Natural killer cell (primary cell): ENCODE results near the gene FTO. TPM values are rescaled to one million over a fixed set of nuclear protein-coding genes. Genes with fewer than 3 reads are reported as not detected.

Experiments used
- ATAC-seq, 3 donors: fragments of 150-1000 bp in 2 of 3; fragments of 200-7000 bp in 1 of 3; cut with Tn5 transposase; 1 replicate in 1 of 3; 2 replicates in 2 of 3; pipeline ENCODE4 v1.10.0; 2021; ENCODE audit warnings: mild to moderate bottlenecking in 2 of 3, moderate library complexity in 2 of 3
- DNase-seq, 2 donors: peaks; one replicate each; pipeline versions ENCODE4 v3.0.0 to v3.0.0-alpha.2; 2013 to 2021; ENCODE audit warnings: mixed read lengths in 1 of 2
- H3K27ac ChIP-seq: one replicate; pipeline ENCODE4 v1.5.1; 2013; ENCODE audit warnings: mild to moderate bottlenecking, low read length
- H3K27me3 ChIP-seq: one replicate; pipeline ENCODE4 v1.6.1; 2013; ENCODE audit warnings: low read length; ENCODE audit not compliant: control insufficient read depth, insufficient read depth
- H3K36me3 ChIP-seq: one replicate; pipeline ENCODE4 v1.6.1; 2013; ENCODE audit warnings: low read length; ENCODE audit not compliant: control insufficient read depth, insufficient read depth
- H3K4me1 ChIP-seq: one replicate; pipeline ENCODE4 v1.6.1; 2013; ENCODE audit warnings: low read length; ENCODE audit not compliant: control insufficient read depth, insufficient read depth
- H3K4me3 ChIP-seq: one replicate; pipeline ENCODE4 v1.5.1; 2013; ENCODE audit warnings: low read length
- H3K9me3 ChIP-seq: one replicate; pipeline ENCODE4 v1.6.1; 2013; ENCODE audit warnings: low read length; ENCODE audit not compliant: control insufficient read depth, insufficient read depth
- H3K27ac Mint-ChIP-seq, 2 donors: one replicate each; pipeline ENCODE4 v1.8.0; 2022; ENCODE audit warnings: mild to moderate bottlenecking in 2 of 2, mixed read lengths in 2 of 2, moderate library complexity in 1 of 2
- H3K27me3 Mint-ChIP-seq, 2 donors: one replicate each; pipeline ENCODE4 v1.8.0; 2022; ENCODE audit warnings: low read depth in 2 of 2, mixed read lengths in 2 of 2
- H3K36me3 Mint-ChIP-seq: one replicate; pipeline ENCODE4 v1.8.0; 2022; ENCODE audit warnings: mixed read lengths
- H3K4me1 Mint-ChIP-seq, 2 donors: one replicate each; pipeline ENCODE4 v1.8.0; 2022; ENCODE audit warnings: mixed read lengths in 2 of 2
- H3K4me3 Mint-ChIP-seq: one replicate; pipeline ENCODE4 v1.8.0; 2022; ENCODE audit warnings: mild to moderate bottlenecking, moderate library complexity, mixed read lengths
- H3K9me3 Mint-ChIP-seq, 2 donors: one replicate each; pipeline ENCODE4 v1.8.0; 2022; ENCODE audit warnings: mixed read lengths in 2 of 2
- CTCF ChIP-seq: fragments of 200-600 bp; IDR thresholded peaks from one replicate; pipeline ENCODE4 v1.8.0; 2022; ENCODE audit warnings: antibody characterized with exemption
- WGBS: methylation state at CpG from one replicate; pipeline ENCODE4 v1.1.7; 2013; ENCODE audit warnings: missing lambda C conversion rate; ENCODE audit not compliant: insufficient coverage; 5-methylcytosine and 5-hydroxymethylcytosine counted together
- intact Hi-C: fragments of 100-400 bp; cut with micrococcal nuclease; formaldehyde crosslinking; loops from one replicate; pipeline ENCODE4 v1.14.2; 2022
- total RNA-seq, 4 donors: library from RNA; stranded (reverse); fragments of 120-200 nt in 1 of 4; gene quantifications; one replicate each; pipeline versions ENCODE4 v1.2.3 to v1.2.4, GENCODE V29; 2013 to 2022

FTO gene
- total RNA-seq, 3 donors from 2014 or later (not counting 1 experiment from before 2014, with no cell fraction given), result 55.4 to 70.5 (median 55.4) TPM

- H3K27ac ChIP-seq, result no peak overlapping the region
- no peaks in the 10 kb centered on the region for H3K27me3 ChIP-seq
- intact Hi-C loops, result no loop called here
- no peaks in the 10 kb centered on the region for H3K9me3 ChIP-seq
- no peaks in the 10 kb centered on the region for H3K4me1 Mint-ChIP-seq
- DNase-seq, result no peak
- ATAC-seq, result no peak
- no peaks in the 10 kb centered on the region for H3K36me3 Mint-ChIP-seq
- no peak overlapping the region for H3K27ac Mint-ChIP-seq
- H3K9me3 Mint-ChIP-seq, result no peaks in the 10 kb centered on the region
- no peaks in the 10 kb centered on the region for H3K4me1 ChIP-seq
- H3K4me3 Mint-ChIP-seq, result no peak overlapping the region
- 93% methylated on average over 2 of the region's 2 CpGs for WGBS
- no peaks in the 10 kb centered on the region for H3K36me3 ChIP-seq
- no peaks in the 10 kb centered on the region for H3K27me3 Mint-ChIP-seq
- H3K4me3 ChIP-seq, result no peak overlapping the region
- TF ChIP-seq CTCF, result no peak
Measured at GRCh38 chr16:53944025-53944424, 240.1 kb downstream of the FTO start.

GRCh38 chr16:53945996-53946395, 242.0 kb downstream of the FTO start:
- peaks cover 0 to 7% of the 10 kb centered on the region in 2 donors for H3K4me1 Mint-ChIP-seq
- 73% methylated on average over 2 of the region's 2 CpGs for WGBS
- no peaks in the 10 kb centered on the region for H3K27me3 ChIP-seq
- DNase-seq (peak in 1 of 2 donors; percentile 31), ATAC-seq (peak in 1 of 3 donors; percentile 48)
- H3K4me3 Mint-ChIP-seq, result no peak overlapping the region
- no peaks in the 10 kb centered on the region for H3K9me3 ChIP-seq
- no peaks in the 10 kb centered on the region for H3K27me3 Mint-ChIP-seq
- intact Hi-C loops, result no loop called here
- H3K9me3 Mint-ChIP-seq, result no peaks in the 10 kb centered on the region
- H3K4me1 ChIP-seq, result no peaks in the 10 kb centered on the region
- TF ChIP-seq CTCF, result peak; percentile 43
- no peak overlapping the region for H3K27ac Mint-ChIP-seq
- no peaks in the 10 kb centered on the region for H3K36me3 Mint-ChIP-seq
- H3K27ac ChIP-seq, result no peak overlapping the region
- H3K36me3 ChIP-seq, result no peaks in the 10 kb centered on the region
- H3K4me3 ChIP-seq, result no peak overlapping the region

- no peak overlapping the region for H3K4me3 ChIP-seq
- Mint-ChIP-seq H3K4me1 (peaks cover 1 to 7% of the 10 kb centered on the region in 2 donors), H3K36me3 (no peaks in the 10 kb centered on the region), H3K4me3 (no peak overlapping the region), H3K9me3 (no peaks in the 10 kb centered on the region), H3K27me3 (no peaks in the 10 kb centered on the region), H3K27ac (no peak overlapping the region)
- no peak for TF ChIP-seq CTCF
- H3K27ac ChIP-seq, result no peak overlapping the region
- ATAC-seq (no peak), DNase-seq (no peak)
- H3K4me1 ChIP-seq, result no peaks in the 10 kb centered on the region
- intact Hi-C loops, result no loop called here
- no peaks in the 10 kb centered on the region for H3K27me3 ChIP-seq
- no peaks in the 10 kb centered on the region for H3K9me3 ChIP-seq
- 87% methylated on average over 5 of the region's 5 CpGs for WGBS
- no peaks in the 10 kb centered on the region for H3K36me3 ChIP-seq
Measured at GRCh38 chr16:53946746-53947386, 242.9 kb downstream of the FTO start.

- no peak overlapping the region for H3K27ac ChIP-seq
- Mint-ChIP-seq H3K4me3 (no peak overlapping the region), H3K36me3 (no peaks in the 10 kb centered on the region), H3K27ac (no peak overlapping the region), H3K9me3 (no peaks in the 10 kb centered on the region), H3K27me3 (no peaks in the 10 kb centered on the region), H3K4me1 (peaks cover 9 to 15% of the 10 kb centered on the region in 2 donors)
- ATAC-seq, result no peak
- DNase-seq, result no peak
- no peak for TF ChIP-seq CTCF
- H3K4me1 ChIP-seq, result peaks cover 7% of the 10 kb centered on the region
- H3K36me3 ChIP-seq, result no peaks in the 10 kb centered on the region
- no peaks in the 10 kb centered on the region for H3K9me3 ChIP-seq
- no peak overlapping the region for H3K4me3 ChIP-seq
- intact Hi-C loops, result no loop called here
- WGBS, result 90% methylated on average over 7 of the region's 7 CpGs
- no peaks in the 10 kb centered on the region for H3K27me3 ChIP-seq
Measured at GRCh38 chr16:53947642-53948041, 243.7 kb downstream of the FTO start.
